A673 (cell line): ENCODE measurements around the gene TCF12. TPM values are rescaled to one million over a fixed set of nuclear protein-coding genes. Genes with fewer than 3 reads are reported as not detected.

Source experiments
- BruUV-seq: library from RNA; stranded (reverse); fragments of 400-500 nt; replicated peaks from 2 replicates; lab custom pipeline; 2021; lab: Mats Ljungman, UMichigan
- CTCF ChIA-PET: fragments of 300-600 bp; sonication (Branson Sonifier 250); formaldehyde crosslinking; loops from one replicate; lab custom pipeline; 2022; ENCODE audit warnings: antibody characterized with exemption; lab: Charles Lee
- POLR2A ChIA-PET: fragments of 300-600 bp; sonication (Branson Sonifier 250); formaldehyde crosslinking; loops from one replicate; lab custom pipeline; 2022; ENCODE audit warnings: antibody characterized with exemption; ENCODE audit not compliant: low non-redundant PET; lab: Charles Lee
- DNase-seq: peaks from one replicate; pipeline ENCODE4 v3.0.0-alpha.2; 2015; ENCODE audit warnings: low spot score
- H3K27ac ChIP-seq: fragments of 200-600 bp; sonication (generic); 2 replicates; pipeline ENCODE4 v1.5.1; 2016; ENCODE audit warnings: mixed run types, low read depth, mild to moderate bottlenecking, mixed read lengths, antibody characterized with exemption, low read length; ENCODE audit not compliant: poor library complexity, severe bottlenecking
- H3K27me3 ChIP-seq: fragments of 200-600 bp; sonication (generic); replicated peaks from 2 replicates; pipeline ENCODE4 v1.6.1; 2017; ENCODE audit warnings: mixed run types, low read depth, mild to moderate bottlenecking, mixed read lengths, antibody characterized with exemption, low read length; ENCODE audit not compliant: insufficient read depth, poor library complexity
- H3K36me3 ChIP-seq: fragments of 200-600 bp; sonication (generic); 2 replicates; pipeline ENCODE4 v1.6.1; 2016; ENCODE audit warnings: mixed run types, mild to moderate bottlenecking, mixed read lengths, antibody characterized with exemption, low read length; ENCODE audit not compliant: insufficient read depth, poor library complexity, severe bottlenecking
- H3K4me1 ChIP-seq: fragments of 200-600 bp; sonication (generic); 2 replicates; pipeline ENCODE4 v1.6.1; 2017; ENCODE audit warnings: mixed run types, mild to moderate bottlenecking, mixed read lengths, antibody characterized with exemption, low read length; ENCODE audit not compliant: insufficient read depth, poor library complexity, severe bottlenecking
- H3K4me3 ChIP-seq: fragments of 200-600 bp; sonication (generic); 2 replicates; pipeline ENCODE4 v1.5.1; 2016; ENCODE audit warnings: low read depth, mixed run types, mild to moderate bottlenecking, mixed read lengths, low read length; ENCODE audit not compliant: poor library complexity, severe bottlenecking
- H3K9me3 ChIP-seq: fragments of 200-600 bp; sonication (generic); 2 replicates; pipeline ENCODE4 v1.6.1; 2016; ENCODE audit warnings: mixed run types, low read depth, mild to moderate bottlenecking, mixed read lengths, antibody characterized with exemption, low read length; ENCODE audit not compliant: poor library complexity, severe bottlenecking
- EZH2 ChIP-seq: fragments of 200-600 bp; sonication (generic); IDR thresholded peaks from 2 replicates; pipeline ENCODE4 v1.6.1; 2017; ENCODE audit warnings: borderline replicate concordance, low read depth, mild to moderate bottlenecking, mixed read lengths, antibody characterized with exemption, low read length; ENCODE audit not compliant: poor library complexity, severe bottlenecking
- intact Hi-C: fragments of 100-400 bp; cut with micrococcal nuclease; formaldehyde crosslinking; loops from one replicate; pipeline ENCODE4 v1.10.0; 2022; ENCODE audit not compliant: unreplicated experiment
- total RNA-seq: library from RNA; stranded (reverse); gene quantifications from 2 replicates; pipeline ENCODE4 v1.2.3, GENCODE V29; 2021
- TF ChIP-seq, protein P1 (sequence below): fragments of 300-800, 200-600 bp; sonication (generic); conservative IDR thresholded peaks from 2 replicates; pipeline ENCODE4 v1.5.1; 2017; ENCODE audit warnings: low read depth, mild to moderate bottlenecking, antibody characterized with exemption, low read length, moderate library complexity, mixed read lengths

The TCF12 gene
- total RNA-seq, 1 experiment from 2014 or later, result 351 TPM

DNA sequence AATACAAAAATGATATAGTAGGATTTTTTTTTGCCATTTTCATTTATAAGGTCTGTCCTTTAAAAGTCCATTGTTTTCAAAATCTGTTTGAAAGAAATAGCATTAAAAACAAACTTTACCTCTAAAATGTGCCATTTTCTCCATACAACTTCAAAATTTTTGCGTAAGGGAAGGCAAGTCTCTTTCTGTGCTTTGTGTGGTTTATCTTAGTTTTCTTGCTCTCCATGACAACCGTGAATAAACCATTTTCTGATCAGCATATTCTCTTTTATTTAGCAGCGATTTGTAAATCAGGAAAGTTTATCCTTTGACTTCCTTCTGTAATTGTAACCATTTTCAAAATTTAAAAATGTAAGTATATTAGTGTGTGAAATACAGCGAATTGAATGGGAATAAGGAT is 310.0 kb downstream of the TCF12 start:
- POLR2A ChIA-PET, result no interaction called here
- no peak for DNase-seq
- H3K4me3 ChIP-seq, result peak overlapping the region; percentile 10
- peaks cover 79% of the 10 kb centered on the region for H3K4me1 ChIP-seq
- no peaks in the 10 kb centered on the region for H3K27me3 ChIP-seq
- H3K9me3 ChIP-seq, result no peaks in the 10 kb centered on the region
- TF ChIP-seq, protein P1, sequence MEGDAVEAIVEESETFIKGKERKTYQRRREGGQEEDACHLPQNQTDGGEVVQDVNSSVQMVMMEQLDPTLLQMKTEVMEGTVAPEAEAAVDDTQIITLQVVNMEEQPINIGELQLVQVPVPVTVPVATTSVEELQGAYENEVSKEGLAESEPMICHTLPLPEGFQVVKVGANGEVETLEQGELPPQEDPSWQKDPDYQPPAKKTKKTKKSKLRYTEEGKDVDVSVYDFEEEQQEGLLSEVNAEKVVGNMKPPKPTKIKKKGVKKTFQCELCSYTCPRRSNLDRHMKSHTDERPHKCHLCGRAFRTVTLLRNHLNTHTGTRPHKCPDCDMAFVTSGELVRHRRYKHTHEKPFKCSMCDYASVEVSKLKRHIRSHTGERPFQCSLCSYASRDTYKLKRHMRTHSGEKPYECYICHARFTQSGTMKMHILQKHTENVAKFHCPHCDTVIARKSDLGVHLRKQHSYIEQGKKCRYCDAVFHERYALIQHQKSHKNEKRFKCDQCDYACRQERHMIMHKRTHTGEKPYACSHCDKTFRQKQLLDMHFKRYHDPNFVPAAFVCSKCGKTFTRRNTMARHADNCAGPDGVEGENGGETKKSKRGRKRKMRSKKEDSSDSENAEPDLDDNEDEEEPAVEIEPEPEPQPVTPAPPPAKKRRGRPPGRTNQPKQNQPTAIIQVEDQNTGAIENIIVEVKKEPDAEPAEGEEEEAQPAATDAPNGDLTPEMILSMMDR, result no peak
- no peak for TF ChIP-seq EZH2
- H3K36me3 ChIP-seq, result peaks cover 18% of the 10 kb centered on the region
- no TSS peak for BruUV-seq
- intact Hi-C loops, result no loop called here
- CTCF ChIA-PET, result no interaction called here
- H3K27ac ChIP-seq, result no peak overlapping the region

DNA sequence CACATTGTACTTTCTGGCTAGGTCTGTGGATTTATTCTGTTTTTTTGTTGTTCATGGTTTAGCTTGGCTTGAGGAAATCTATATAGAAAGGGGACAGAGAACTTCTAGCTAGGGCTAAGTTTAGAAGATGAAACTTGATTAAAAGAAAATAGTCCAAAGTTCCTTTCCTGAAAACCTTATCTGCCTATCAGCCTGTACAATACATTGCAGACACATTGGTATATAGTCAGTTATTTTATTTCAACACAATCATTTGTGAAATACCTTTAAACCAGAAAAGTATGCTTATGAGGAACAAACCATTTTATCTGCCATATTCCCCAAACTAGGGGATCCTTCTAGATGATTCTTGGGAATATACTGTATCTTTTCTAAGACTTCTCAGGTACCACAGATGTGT is 310.6 kb downstream of the TCF12 start:
- Histone ChIP-seq H3K4me3 (no peak overlapping the region), H3K9me3 (no peaks in the 10 kb centered on the region), H3K27me3 (no peaks in the 10 kb centered on the region), H3K4me1 (peaks cover 79% of the 10 kb centered on the region), H3K36me3 (peaks cover 25% of the 10 kb centered on the region), H3K27ac (no peak overlapping the region)
- TF ChIP-seq, protein P1, result no peak
- no peak for TF ChIP-seq EZH2
- ChIA-PET CTCF (no interaction called here), POLR2A (no interaction called here)
- DNase-seq, result no peak
- no TSS peak for BruUV-seq
- intact Hi-C loops, result no loop called here

DNA sequence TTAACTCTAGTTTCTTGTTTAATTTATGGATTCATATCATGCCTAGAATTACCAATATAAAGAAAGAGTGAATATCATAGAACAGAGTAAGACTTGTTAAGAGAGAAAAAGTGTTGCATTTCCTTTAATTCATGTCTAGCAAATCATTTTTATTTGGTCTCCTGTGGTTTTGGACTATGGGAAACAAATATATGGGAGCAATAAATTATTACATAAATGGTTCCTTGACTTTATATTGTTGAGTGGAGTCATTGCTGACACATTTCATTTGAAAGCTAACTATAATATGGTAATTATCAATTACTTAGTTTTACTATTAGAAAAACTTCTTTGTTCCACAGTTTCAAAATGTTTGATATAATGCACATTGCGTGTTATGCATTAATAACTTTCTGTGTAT is 313.1 kb downstream of the TCF12 start:
- no peak for TF ChIP-seq EZH2
- TF ChIP-seq, protein P1, result no peak
- Histone ChIP-seq H3K4me1 (peaks cover 89% of the 10 kb centered on the region), H3K27ac (no peak overlapping the region), H3K27me3 (no peaks in the 10 kb centered on the region), H3K9me3 (no peaks in the 10 kb centered on the region), H3K36me3 (peaks cover 36% of the 10 kb centered on the region), H3K4me3 (no peak overlapping the region)
- DNase-seq, result peak; percentile 48
- POLR2A ChIA-PET, result no interaction called here
- intact Hi-C loops, result no loop called here
- BruUV-seq, result no TSS peak
- CTCF ChIA-PET, result no interaction called here
